Thyroid gland (tissue), 4 donors: ENCODE data around the gene TOM1L1. TPM values are rescaled to one million over a fixed set of nuclear protein-coding genes. Genes with fewer than 3 reads are reported as not detected.

Experiments used
- DNase-seq, 2 donors: peaks; one replicate each; pipeline ENCODE4 v3.0.0-alpha.2; 2019
- H3K27ac ChIP-seq, 3 donors: fragments of 200-600 bp; sonication (generic); 1 replicate in 2 of 3; 2 replicates in 1 of 3; pipeline ENCODE4 v1.5.1; 2016 to 2019; ENCODE audit warnings: mild to moderate bottlenecking in 1 of 3, moderate library complexity in 1 of 3
- H3K27me3 ChIP-seq: fragments of 200-600 bp; sonication (generic); one replicate; pipeline ENCODE4 v1.5.1; 2019
- H3K36me3 ChIP-seq, 2 donors: fragments of 200-600 bp; sonication (generic); one replicate each; pipeline ENCODE4 v1.5.1; 2016 to 2019
- H3K4me1 ChIP-seq, 2 donors: fragments of 200-600 bp; sonication (generic); one replicate each; pipeline ENCODE4 v1.5.1; 2017 to 2019
- H3K4me3 ChIP-seq, 3 donors: fragments of 200-600 bp; sonication (generic); replicated peaks in 1 of 3; 1 replicate in 2 of 3; 2 replicates in 1 of 3; pipeline ENCODE4 v1.5.1; 2016; ENCODE audit warnings: mild to moderate bottlenecking in 1 of 3
- H3K9me3 ChIP-seq: fragments of 200-600 bp; sonication (generic); one replicate; pipeline ENCODE4 v1.5.1; 2017
- CTCF ChIP-seq, 6 experiments: fragments of 200-600 bp in 3 of 6; fragments of 450-650 bp in 3 of 6; sonication (generic) in 3 of 6; IDR thresholded peaks; one replicate each; pipeline ENCODE4 v1.5.1; 2016 to 2019; ENCODE audit warnings: antibody characterized with exemption in 6 of 6, mild to moderate bottlenecking in 2 of 6, inconsistent platforms in 1 of 6, moderate library complexity in 1 of 6
- POLR2A ChIP-seq, 2 donors: fragments of 450-650 bp; IDR thresholded peaks; one replicate each; pipeline ENCODE4 v1.6.1; 2017; ENCODE audit warnings: antibody characterized with exemption in 2 of 2, mild to moderate bottlenecking in 2 of 2, moderate library complexity in 1 of 2
- WGBS, 2 donors: methylation state at CpG; one replicate each; pipeline ENCODE4 v1.1.5; 2017; 5-methylcytosine and 5-hydroxymethylcytosine counted together
- intact Hi-C: fragments of 100-400 bp; cut with DNase I; formaldehyde crosslinking; loops from one replicate; pipeline ENCODE4 v1.15.1; 2023
- total RNA-seq, 4 donors: library from RNA; depleted of rRNA; stranded (reverse); fragments of >200 nt; gene quantifications; one replicate each; pipeline ENCODE4 v1.2.3, GENCODE V29; 2016

Gene TOM1L1
- total RNA-seq, 4 donors from 2014 or later: 89.6 to 116 (median 109) TPM

DNA sequence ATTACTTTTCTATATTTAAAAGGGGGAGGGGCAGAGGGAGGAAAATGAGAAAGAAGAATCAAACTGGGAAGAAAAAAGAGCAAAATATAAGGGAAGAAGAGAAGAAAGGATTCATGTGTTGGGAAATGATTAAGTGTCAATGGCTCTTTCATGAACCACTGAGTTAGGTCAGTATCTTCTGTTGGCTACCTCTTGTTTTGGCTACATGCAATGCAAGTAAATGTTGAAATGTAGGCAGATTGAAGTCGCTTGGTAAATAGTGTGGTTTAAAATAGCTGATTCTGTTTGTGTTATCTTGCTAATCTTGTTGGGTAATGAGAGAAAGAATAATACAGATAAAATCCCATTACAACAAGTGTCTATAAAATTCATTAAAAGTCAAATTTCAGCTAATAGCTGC lies 40.6 kb downstream of the TOM1L1 start:
- no peak overlapping the region for H3K4me3 ChIP-seq
- TF ChIP-seq CTCF (IDR thresholded peaks at IDR 0.05): no peak
- TF ChIP-seq POLR2A (IDR thresholded peaks at IDR 0.05): no peak
- H3K4me1 ChIP-seq: no peaks in the 10 kb centered on the region
- no peak overlapping the region for H3K27ac ChIP-seq
- no peak for DNase-seq
- H3K9me3 ChIP-seq: no peaks in the 10 kb centered on the region
- no peaks in the 10 kb centered on the region for H3K27me3 ChIP-seq
- 87 to 96% methylated on average over 1 of the region's 1 CpG for WGBS, 2 donors
- intact Hi-C loops: no loop called here
- peaks cover 10 to 15% of the 10 kb centered on the region in 2 donors for H3K36me3 ChIP-seq

- Histone ChIP-seq H3K4me1 (no peaks in the 10 kb centered on the region), H3K27me3 (no peaks in the 10 kb centered on the region), H3K4me3 (no peak overlapping the region), H3K9me3 (no peaks in the 10 kb centered on the region), H3K27ac (no peak overlapping the region), H3K36me3 (peaks cover 0 to 2% of the 10 kb centered on the region in 2 donors)
- 66 to 80% methylated on average over 1 of the region's 1 CpG for WGBS, 2 donors
- TF ChIP-seq CTCF (IDR thresholded peaks at IDR 0.05): no peak
- no peak for DNase-seq
- intact Hi-C loops: no loop called here
Measured at GRCh38 chr17:54944796-54945195, 44.1 kb downstream of the TOM1L1 start.

GRCh38 chr17:54945231-54945630 lies 44.6 kb downstream of the TOM1L1 start:
- intact Hi-C loops: no loop called here
- Histone ChIP-seq H3K4me3 (no peak overlapping the region), H3K27me3 (no peaks in the 10 kb centered on the region), H3K36me3 (no peaks in the 10 kb centered on the region), H3K27ac (no peak overlapping the region), H3K4me1 (no peaks in the 10 kb centered on the region), H3K9me3 (no peaks in the 10 kb centered on the region)
- TF ChIP-seq POLR2A (IDR thresholded peaks at IDR 0.05) (no peak), CTCF (IDR thresholded peaks at IDR 0.05) (no peak)
- no peak for DNase-seq
- WGBS, 2 donors: 75 to 78% methylated on average over 1 of the region's 1 CpG

- Histone ChIP-seq H3K4me3 (no peak overlapping the region), H3K27me3 (no peaks in the 10 kb centered on the region), H3K27ac (no peak overlapping the region), H3K9me3 (no peaks in the 10 kb centered on the region), H3K36me3 (no peaks in the 10 kb centered on the region), H3K4me1 (no peaks in the 10 kb centered on the region)
- WGBS, 2 donors: 88 to 92% methylated on average over 1 of the region's 1 CpG
- intact Hi-C loops: no loop called here
- no peak for DNase-seq
- TF ChIP-seq POLR2A (IDR thresholded peaks at IDR 0.05) (no peak), CTCF (IDR thresholded peaks at IDR 0.05) (no peak)
Measured at GRCh38 chr17:54945671-54946070, 45.0 kb downstream of the TOM1L1 start.

GRCh38 chr17:54947396-54947795 lies 46.7 kb downstream of the TOM1L1 start:
- DNase-seq: no peak
- Histone ChIP-seq H3K27me3 (no peaks in the 10 kb centered on the region), H3K4me1 (no peaks in the 10 kb centered on the region), H3K27ac (no peak overlapping the region), H3K36me3 (peaks cover 0 to 3% of the 10 kb centered on the region in 2 donors), H3K9me3 (no peaks in the 10 kb centered on the region), H3K4me3 (no peak overlapping the region)
- intact Hi-C loops: no loop called here
- no peak for TF ChIP-seq CTCF (IDR thresholded peaks at IDR 0.05)
- no peak for TF ChIP-seq POLR2A (IDR thresholded peaks at IDR 0.05)
- WGBS, 2 donors: 93 to 98% methylated on average over 2 of the region's 2 CpGs
